NCI-H146 treated with DMSO at 0.1 percent for 48 hours (cell line): Measurements from ENCODE around the gene GOLGA6L10.
"Not testable (repeated sequence)": the region's sequence is repeated elsewhere in the genome, so short reads cannot be mapped to it uniquely, and the experiment has no call there.

ENCODE experiments used
- DNase-seq: peaks from one replicate; lab custom pipeline; 2025; ENCODE audit not compliant: unreplicated experiment; lab: John Stamatoyannopoulos, UW

Gene GOLGA6L10

DNA sequence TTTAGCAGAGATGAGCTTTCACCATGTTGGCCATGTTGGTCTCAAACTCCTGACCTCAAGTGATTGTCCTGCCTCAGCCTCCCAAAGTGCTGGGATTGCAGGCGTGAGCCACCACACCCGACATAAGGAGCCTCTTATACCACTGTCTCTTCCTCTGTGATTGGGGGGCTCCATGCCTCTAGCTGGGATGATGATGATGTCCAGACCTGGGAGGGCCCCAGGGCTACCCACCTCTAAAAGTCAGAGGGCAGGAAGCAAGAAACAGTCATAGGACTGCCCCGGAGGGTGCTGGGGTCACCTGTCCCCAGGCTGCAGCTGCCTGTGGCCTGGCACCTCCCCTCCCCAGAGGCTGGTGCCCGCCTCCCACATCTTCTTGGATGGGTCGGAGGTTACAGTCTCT is 5.4 kb downstream of the GOLGA6L10 start:
- not testable (repeated sequence) for DNase-seq

GRCh38 chr15:82342632-82343374 is 6.5 kb downstream of the GOLGA6L10 start:
- not testable (repeated sequence) for DNase-seq

- not testable (repeated sequence) for DNase-seq
Observed at GRCh38 chr15:82338573-82338972, 10.7 kb downstream of the GOLGA6L10 start.

GRCh38 chr15:82338053-82338452 is 11.2 kb downstream of the GOLGA6L10 start:
- DNase-seq: not testable (repeated sequence)

GRCh38 chr15:82337051-82337450 is 12.2 kb downstream of the GOLGA6L10 start:
- not testable (repeated sequence) for DNase-seq

- not testable (repeated sequence) for DNase-seq
Observed at GRCh38 chr15:82336180-82336647, 13.1 kb downstream of the GOLGA6L10 start.

GRCh38 chr15:82335006-82335405 is 14.3 kb downstream of the GOLGA6L10 start:
- not testable (repeated sequence) for DNase-seq

GRCh38 chr15:82334554-82334932 is 14.7 kb downstream of the GOLGA6L10 start:
- not testable (repeated sequence) for DNase-seq

- not testable (repeated sequence) for DNase-seq
Observed at GRCh38 chr15:82333603-82334553, 15.4 kb downstream of the GOLGA6L10 start.

- not testable (repeated sequence) for DNase-seq
Observed at GRCh38 chr15:82332711-82333602, 16.3 kb downstream of the GOLGA6L10 start.

- not testable (repeated sequence) for DNase-seq
Observed at GRCh38 chr15:82331576-82332304, 17.5 kb downstream of the GOLGA6L10 start.

DNA sequence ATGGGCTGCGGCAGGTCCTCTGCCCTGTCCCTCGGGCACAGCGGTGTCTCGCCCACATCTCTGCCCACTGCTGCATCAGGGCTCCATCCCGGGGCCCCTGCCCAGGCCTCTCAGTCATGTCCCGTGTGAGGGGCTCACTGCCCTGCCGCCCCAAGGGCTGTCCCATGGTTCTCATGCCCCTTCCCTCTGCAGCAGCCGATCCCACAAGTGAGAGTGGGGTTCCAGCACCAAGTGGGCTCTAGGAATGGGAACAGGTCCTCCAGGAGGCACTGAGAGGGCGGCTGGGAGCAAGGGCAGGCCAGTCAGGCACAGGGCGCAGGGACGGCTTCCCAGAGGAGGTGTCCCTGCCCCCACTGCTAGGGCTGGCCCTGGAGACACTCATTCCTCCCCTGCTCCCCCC is 18.4 kb downstream of the GOLGA6L10 start:
- DNase-seq: not testable (repeated sequence)

DNA sequence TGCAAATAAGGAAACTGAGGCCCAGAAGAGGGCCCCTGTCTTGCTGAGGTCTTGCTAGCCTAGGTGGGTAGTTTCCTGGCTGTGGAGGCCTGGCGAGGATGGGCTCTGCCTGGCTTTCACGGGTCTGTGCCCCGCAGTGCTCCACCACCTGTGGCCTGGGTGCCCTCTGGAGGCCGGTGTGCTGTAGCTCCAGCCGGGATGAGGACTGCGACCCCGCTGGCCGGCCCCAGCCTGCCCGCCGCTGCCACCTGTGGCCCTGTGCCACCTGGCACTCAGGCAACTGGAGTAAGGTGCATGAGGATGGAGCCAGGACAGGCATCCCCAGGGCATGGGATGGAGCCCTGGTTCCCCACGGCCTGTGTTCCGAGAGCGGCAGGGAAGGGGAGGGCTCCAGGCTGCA is 20.2 kb downstream of the GOLGA6L10 start:
- not testable (repeated sequence) for DNase-seq

DNA sequence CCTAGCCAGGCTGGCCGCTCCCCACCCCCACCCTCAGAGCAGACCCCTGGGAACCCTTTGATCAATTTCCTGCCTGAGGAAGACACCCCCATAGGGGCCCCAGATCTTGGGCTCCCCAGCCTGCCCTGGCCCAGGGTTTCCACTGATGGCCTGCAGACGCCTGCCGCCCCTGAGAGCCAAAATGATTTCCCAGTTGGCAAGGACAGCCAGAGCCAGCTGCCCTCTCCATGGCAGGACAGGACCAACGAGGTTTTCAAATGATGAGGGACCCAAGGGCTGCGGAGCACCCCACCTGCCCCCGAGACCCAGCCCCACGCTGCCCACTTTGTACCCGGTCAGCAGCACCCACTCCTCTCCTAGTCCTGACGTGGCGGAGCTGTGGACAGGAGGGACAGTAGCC is 21.9 kb downstream of the GOLGA6L10 start:
- DNase-seq: not testable (repeated sequence)

DNA sequence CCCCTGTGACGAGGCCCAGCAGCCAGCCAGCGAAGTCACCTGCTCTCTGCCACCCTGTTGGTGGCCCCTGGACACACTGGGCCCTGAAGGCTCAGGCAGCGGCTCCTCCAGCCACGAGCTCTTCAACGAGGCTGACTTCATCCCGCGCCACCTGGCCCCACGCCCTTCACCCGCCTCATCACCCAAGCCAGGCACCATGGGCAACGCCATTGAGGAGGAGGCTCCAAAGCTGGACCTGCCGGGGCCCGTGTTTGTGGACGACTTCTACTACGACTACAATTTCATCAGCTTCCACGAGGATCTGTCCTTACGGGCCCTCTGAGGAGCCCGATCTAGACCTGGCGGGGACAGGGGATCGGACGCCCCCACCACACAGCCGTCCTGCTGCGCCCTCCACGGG is 22.4 kb downstream of the GOLGA6L10 start:
- DNase-seq: not testable (repeated sequence)

DNA sequence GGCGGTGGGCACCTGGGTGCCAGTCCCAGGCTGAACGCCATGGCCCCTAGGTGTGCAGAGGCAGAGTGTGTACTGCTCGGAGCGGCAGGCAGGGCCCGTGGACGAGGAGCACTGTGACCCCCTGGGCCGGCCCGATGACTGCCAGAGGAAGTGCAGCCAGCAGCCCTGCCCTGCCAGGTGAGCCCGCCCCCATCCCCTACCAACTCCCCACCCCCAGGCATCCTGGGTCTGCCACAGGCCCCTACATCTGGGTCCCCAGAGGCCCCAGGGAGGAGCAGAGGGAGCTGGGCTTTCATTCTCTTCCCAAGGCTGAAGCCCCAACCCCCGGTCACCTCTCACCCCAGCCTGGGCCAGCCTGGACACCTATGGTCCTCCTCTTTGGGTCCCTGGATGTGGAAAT is 23.6 kb downstream of the GOLGA6L10 start:
- DNase-seq: not testable (repeated sequence)

DNA sequence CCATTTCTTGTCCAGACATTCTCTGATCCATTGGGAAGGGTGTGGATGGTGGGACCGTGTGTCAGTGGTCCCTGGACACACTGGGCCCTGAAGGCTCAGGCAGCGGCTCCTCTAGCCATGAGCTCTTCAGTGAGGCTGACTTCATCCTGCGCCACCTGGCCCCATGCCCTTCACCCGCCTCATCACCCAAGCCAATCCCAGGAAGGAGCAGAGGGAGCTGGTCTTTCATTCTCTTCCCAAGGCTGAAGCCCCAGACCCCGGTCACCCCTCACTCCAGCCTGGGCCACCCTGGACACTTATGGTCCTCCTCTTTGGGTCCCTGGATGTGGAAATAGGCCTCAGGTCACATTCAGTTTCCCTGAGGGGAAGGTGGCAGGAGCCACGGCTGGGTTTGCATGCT is 24.4 kb downstream of the GOLGA6L10 start:
- not testable (repeated sequence) for DNase-seq

GRCh38 chr15:82322488-82322887 is 26.8 kb downstream of the GOLGA6L10 start:
- not testable (repeated sequence) for DNase-seq

DNA sequence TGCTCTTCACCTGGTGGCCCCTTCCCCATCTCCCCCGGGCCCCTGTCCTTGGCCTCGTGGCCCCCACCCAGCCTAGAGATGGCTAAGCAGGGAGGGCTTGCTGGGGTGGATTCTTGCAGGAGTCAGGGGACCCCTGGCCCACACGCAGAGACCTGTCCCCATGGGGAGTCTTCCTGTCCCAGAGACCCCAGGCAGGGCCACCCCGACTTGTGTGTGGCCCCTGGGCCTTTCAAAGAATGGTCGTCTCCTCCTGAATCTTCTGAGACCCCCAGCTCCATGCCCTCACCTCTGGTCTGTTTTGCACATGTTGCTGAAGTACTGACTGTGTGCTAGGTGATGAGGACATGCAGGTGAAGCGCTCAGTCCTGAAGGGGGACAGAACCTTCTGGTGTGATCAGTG is 28.4 kb downstream of the GOLGA6L10 start:
- DNase-seq: not testable (repeated sequence)
